Measurements from ENCODE around the gene RNF113A.

GRCh38 chrX:119878740-119879139 lies 7.2 kb upstream of the RNF113A start:
- TF ChIP-seq CTCF (IDR thresholded peaks at IDR 0.05) (no peak), POLR2A (IDR thresholded peaks at IDR 0.05; ENCODE audit: low read depth) (no peak)
